HepG2 (cell line): ENCODE results near the gene PPP2R2C. TPM values are rescaled to one million over a fixed set of nuclear protein-coding genes. Genes with fewer than 3 reads are reported as not detected.

Experiments used
- ATAC-seq: fragments of 200-7000 bp; cut with Tn5 transposase; 3 replicates; pipeline ENCODE4 v1.9.1; 2020; ENCODE audit warnings: mild to moderate bottlenecking, moderate library complexity
- BruUV-seq: library from RNA; stranded (reverse); fragments of 400-500 nt; replicated peaks from 2 replicates; lab custom pipeline; 2021; lab: Mats Ljungman, UMichigan
- CTCF ChIA-PET: fragments of 300-600 bp; formaldehyde crosslinking; extraction: SDS; loops from one replicate; lab custom pipeline; 2021; ENCODE audit warnings: low total read pairs, inconsistent platforms, low intra/inter-chr PET ratio; lab: Yijun Ruan, JAX
- POLR2A ChIA-PET: fragments of 350-600 bp; sonication (Branson Sonifier 250); formaldehyde crosslinking; loops from one replicate; lab custom pipeline; 2020; ENCODE audit warnings: antibody characterized with exemption, inconsistent platforms; lab: Yijun Ruan, JAX
- DNase-seq: peaks from one replicate; pipeline ENCODE4 v3.0.0-alpha.2; 2015; ENCODE audit warnings: low spot score
- FAIRE-seq: peaks from 3 replicates; lab custom pipeline; 2011; peaks lifted over from hg19 to GRCh38; lab: Jason Lieb, UNC
- H2AFZ ChIP-seq: one replicate; pipeline ENCODE4 v1.6.1; 2011; ENCODE audit warnings: low read length, inconsistent platforms
- H3K27ac ChIP-seq: fragments of 300-600 bp; 3 replicates; pipeline ENCODE4 v1.8.0; 2011; ENCODE audit warnings: mixed run types, mild to moderate bottlenecking, mixed read lengths, low read length, inconsistent platforms; ENCODE audit not compliant: insufficient read depth; ENCODE audit errors: extremely low read length
- H3K27me3 ChIP-seq, 2 experiments: fragments of 200-600 bp in 1 of 2; 2 replicates in 1 of 2; 3 replicates in 1 of 2; pipeline versions ENCODE4 v1.6.0 to v1.8.0; 2011; ENCODE audit warnings: low read length in 2 of 2, mild to moderate bottlenecking in 2 of 2, moderate library complexity in 2 of 2, inconsistent platforms in 1 of 2; ENCODE audit not compliant: insufficient read depth in 2 of 2, control insufficient read depth in 1 of 2
- H3K36me3 ChIP-seq, 2 experiments: fragments of 200-600 bp in 1 of 2; replicated peaks in 1 of 2; 2 replicates in 1 of 2; 3 replicates in 1 of 2; pipeline versions ENCODE4 v1.5.1 to v1.8.0; 2011; ENCODE audit warnings: low read length in 2 of 2, inconsistent platforms in 1 of 2; ENCODE audit not compliant: insufficient read depth in 2 of 2, control insufficient read depth in 1 of 2
- H3K4me1 ChIP-seq: 2 replicates; pipeline ENCODE4 v1.5.1; 2012; ENCODE audit warnings: low read length, inconsistent platforms; ENCODE audit not compliant: insufficient read depth
- H3K4me2 ChIP-seq: 2 replicates; pipeline ENCODE4 v1.6.0; 2011; ENCODE audit warnings: low read depth, low read length, inconsistent platforms
- H3K4me3 ChIP-seq, 3 experiments: fragments of 200-600 bp in 1 of 3; sonication (generic), shearing (Covaris generic) in 1 of 3; replicated peaks in 1 of 3; 2 replicates each; pipeline ENCODE4 v1.5.1; 2011 to 2016; ENCODE audit warnings: low read length in 3 of 3, inconsistent platforms in 2 of 3, low read depth in 2 of 3, mild to moderate bottlenecking in 2 of 3, control low read depth in 1 of 3, mixed read lengths in 1 of 3; ENCODE audit not compliant: insufficient read depth in 1 of 3
- H3K79me2 ChIP-seq: one replicate; pipeline ENCODE4 v1.6.1; 2011; ENCODE audit warnings: low read length, inconsistent platforms; ENCODE audit not compliant: insufficient read depth
- H3K9ac ChIP-seq: 2 replicates; pipeline ENCODE4 v1.6.0; 2011; ENCODE audit warnings: mild to moderate bottlenecking, low read depth, low read length, inconsistent platforms; ENCODE audit not compliant: insufficient read depth
- H3K9me3 ChIP-seq: 2 replicates; pipeline ENCODE4 v1.5.1; 2012; ENCODE audit warnings: mild to moderate bottlenecking, low read length
- H4K20me1 ChIP-seq: 2 replicates; pipeline ENCODE4 v1.6.0; 2011; ENCODE audit warnings: inconsistent platforms, mild to moderate bottlenecking, low read length, moderate library complexity; ENCODE audit not compliant: insufficient read depth
- FOSL1 ChIP-seq: sonication (generic); formaldehyde crosslinking; IDR thresholded peaks from 2 replicates; pipeline ENCODE4 v1.9.0; 2021; ENCODE audit warnings: missing genetic modification reagents, borderline replicate concordance
- KDM1A ChIP-seq: IDR thresholded peaks from 2 replicates; pipeline ENCODE4 v1.6.1; 2016; ENCODE audit warnings: missing compliant biosample characterization
- MIXL1 ChIP-seq: IDR thresholded peaks from 2 replicates; pipeline ENCODE4 v1.6.1; 2016
- MYNN ChIP-seq: sonication (generic); formaldehyde crosslinking; IDR thresholded peaks from 2 replicates; pipeline ENCODE4 v1.4.0; 2020; ENCODE audit warnings: mild to moderate bottlenecking, low read depth, missing genetic modification reagents
- RFXANK ChIP-seq: IDR thresholded peaks from 2 replicates; pipeline ENCODE4 v1.6.1; 2016
- SNAPC2 ChIP-seq: sonication (generic); formaldehyde crosslinking; IDR thresholded peaks from 2 replicates; pipeline ENCODE4 v1.8.1; 2022; ENCODE audit warnings: mild to moderate bottlenecking, missing genetic modification reagents
- TFDP1 ChIP-seq: IDR thresholded peaks from 2 replicates; pipeline ENCODE4 v1.6.1; 2016; ENCODE audit warnings: missing compliant biosample characterization, missing genetic modification reagents, borderline replicate concordance
- THAP8 ChIP-seq: sonication (generic); formaldehyde crosslinking; IDR thresholded peaks from 2 replicates; pipeline ENCODE4 v1.5.1; 2020; ENCODE audit warnings: missing genetic modification reagents, mild to moderate bottlenecking, borderline replicate concordance
- ZFP1 ChIP-seq: IDR thresholded peaks from 2 replicates; pipeline ENCODE4 v1.6.1; 2016
- ZKSCAN5 ChIP-seq: sonication (generic); formaldehyde crosslinking; IDR thresholded peaks from 2 replicates; pipeline ENCODE4 v1.5.1; 2020; ENCODE audit warnings: mild to moderate bottlenecking, missing genetic modification reagents
- ZNF10 ChIP-seq: sonication (generic); formaldehyde crosslinking; IDR thresholded peaks from 2 replicates; pipeline ENCODE4 v1.4.0; 2020; ENCODE audit warnings: mild to moderate bottlenecking, low read depth, missing genetic modification reagents, borderline replicate concordance
- ZNF333 ChIP-seq: sonication (generic); formaldehyde crosslinking; IDR thresholded peaks from 2 replicates; pipeline ENCODE4 v1.4.0; 2020; ENCODE audit warnings: mild to moderate bottlenecking, missing genetic modification reagents, borderline replicate concordance
- WGBS: methylation state at CpG from one replicate; pipeline ENCODE4 v1.1.6; 2017; ENCODE audit warnings: low lambda C conversion rate; 5-methylcytosine and 5-hydroxymethylcytosine counted together
- in situ Hi-C: cut with HindIII; loops from 2 replicates; pipeline ENCODE4 v1.10.0; 2017; ENCODE audit warnings: low pct_unique_long_range_greater_than_20kb; ENCODE audit not compliant: extremely low pct_ligation_motif_present
- intact Hi-C: fragments of 100-400 bp; cut with micrococcal nuclease; formaldehyde crosslinking; loops from one replicate; pipeline ENCODE4 v1.10.0; 2022; ENCODE audit not compliant: unreplicated experiment
- polyA plus RNA-seq, 8 experiments: library from polyadenylated mRNA; depleted of rRNA in 3 of 8; stranded (reverse) in 7 of 8; unstranded in 1 of 8; fragments of >200 nt; fragmentation: Illumina TruSeq in 4 of 8; extraction: Trizol in 4 of 8; gene quantifications; 2 replicates each; pipeline versions ENCODE4 v1.2.1 to v1.2.3, GENCODE V29; 2011 to 2016; ENCODE audit warnings: low read depth in 4 of 8, missing spikeins in 1 of 8, mixed read lengths in 1 of 8; ENCODE audit not compliant: insufficient read depth in 1 of 8
- total RNA-seq, 5 experiments: library from RNA; depleted of rRNA; stranded (reverse); fragments of >200 nt; fragmentation: Illumina TruSeq; extraction: Trizol; gene quantifications; 2 replicates each; pipeline ENCODE4 v1.2.3, GENCODE V29; 2016; ENCODE audit warnings: low read depth in 1 of 5
- TF ChIP-seq, protein P1 (sequence below): sonication (generic); formaldehyde crosslinking; IDR thresholded peaks from 2 replicates; pipeline ENCODE4 v1.5.1; 2020; ENCODE audit warnings: mild to moderate bottlenecking, missing genetic modification reagents, moderate library complexity
- TF ChIP-seq, protein P2 (sequence below), 2 experiments: sonication (generic) in 1 of 2; formaldehyde crosslinking in 1 of 2; IDR thresholded peaks; 2 replicates each; pipeline versions ENCODE4 v1.6.1 to v1.9.0; 2014 to 2022; ENCODE audit warnings: antibody characterized with exemption in 1 of 2, borderline replicate concordance in 1 of 2, inconsistent platforms in 1 of 2, low read depth in 1 of 2, missing genetic modification reagents in 1 of 2

The PPP2R2C gene
- total and polyA plus RNA-seq, 2 of the 13 experiments (the other 11 are each of a cell fraction or from before 2014, with no cell fraction given) = 0.60 to 8.6 TPM

DNA sequence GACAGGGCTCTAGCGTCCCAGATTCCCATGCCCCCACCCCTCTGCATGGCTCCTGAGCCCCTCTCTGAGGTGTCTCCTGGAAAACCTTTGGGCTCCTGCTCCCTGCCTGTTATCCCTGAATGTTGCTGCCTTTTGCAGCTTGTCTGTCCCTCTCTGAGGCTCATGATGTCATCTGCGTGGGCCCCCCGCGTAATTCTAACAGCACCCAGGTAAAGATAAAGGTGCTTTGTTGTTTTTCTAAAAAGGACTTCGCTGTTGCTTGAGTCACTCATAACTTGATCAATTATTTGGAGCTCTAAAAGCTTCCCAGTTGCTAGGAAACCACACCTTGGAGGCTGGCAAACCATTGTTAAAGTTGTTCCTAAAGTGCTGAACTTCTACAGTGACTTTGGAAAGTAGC, 166.1 kb downstream of the PPP2R2C start:
- WGBS = 89% methylated on average over 4 of the region's 5 CpGs
- Histone ChIP-seq H3K4me1 (peaks cover 43% of the 10 kb centered on the region), H3K27me3 (no peaks in the 10 kb centered on the region), H3K4me3 (no peak overlapping the region), H3K79me2 (no peaks in the 10 kb centered on the region), H3K36me3 (peaks cover 16 to 26% of the 10 kb centered on the region in 2 experiments), H3K9me3 (no peaks in the 10 kb centered on the region), H3K9ac (no peak overlapping the region), H4K20me1 (no peaks in the 10 kb centered on the region), H3K4me2 (no peak overlapping the region; the same call in 1 of the 2 replicates), H2AFZ (no peak overlapping the region), H3K27ac (no peak overlapping the region)
- CTCF ChIA-PET = no interaction called here
- in situ Hi-C loops (no loop called here), intact Hi-C loops (no loop called here)
- POLR2A ChIA-PET = interaction anchor here (4.4 kb wide), 1 partner anchor 35 kb away, joined by 41 read pairs; the partner anchor contains the start of gene WFS1
- ATAC-seq (no peak), DNase-seq (no peak), FAIRE-seq (no peak)
- BruUV-seq = no TSS peak
- no peak for TF ChIP-seq ZFP1 (CRISPR knock-in tag)
- no peak for TF ChIP-seq ZKSCAN5 (CRISPR knock-in tag)
- no peak for TF ChIP-seq MIXL1 (CRISPR knock-in tag)
- TF ChIP-seq, protein P1, sequence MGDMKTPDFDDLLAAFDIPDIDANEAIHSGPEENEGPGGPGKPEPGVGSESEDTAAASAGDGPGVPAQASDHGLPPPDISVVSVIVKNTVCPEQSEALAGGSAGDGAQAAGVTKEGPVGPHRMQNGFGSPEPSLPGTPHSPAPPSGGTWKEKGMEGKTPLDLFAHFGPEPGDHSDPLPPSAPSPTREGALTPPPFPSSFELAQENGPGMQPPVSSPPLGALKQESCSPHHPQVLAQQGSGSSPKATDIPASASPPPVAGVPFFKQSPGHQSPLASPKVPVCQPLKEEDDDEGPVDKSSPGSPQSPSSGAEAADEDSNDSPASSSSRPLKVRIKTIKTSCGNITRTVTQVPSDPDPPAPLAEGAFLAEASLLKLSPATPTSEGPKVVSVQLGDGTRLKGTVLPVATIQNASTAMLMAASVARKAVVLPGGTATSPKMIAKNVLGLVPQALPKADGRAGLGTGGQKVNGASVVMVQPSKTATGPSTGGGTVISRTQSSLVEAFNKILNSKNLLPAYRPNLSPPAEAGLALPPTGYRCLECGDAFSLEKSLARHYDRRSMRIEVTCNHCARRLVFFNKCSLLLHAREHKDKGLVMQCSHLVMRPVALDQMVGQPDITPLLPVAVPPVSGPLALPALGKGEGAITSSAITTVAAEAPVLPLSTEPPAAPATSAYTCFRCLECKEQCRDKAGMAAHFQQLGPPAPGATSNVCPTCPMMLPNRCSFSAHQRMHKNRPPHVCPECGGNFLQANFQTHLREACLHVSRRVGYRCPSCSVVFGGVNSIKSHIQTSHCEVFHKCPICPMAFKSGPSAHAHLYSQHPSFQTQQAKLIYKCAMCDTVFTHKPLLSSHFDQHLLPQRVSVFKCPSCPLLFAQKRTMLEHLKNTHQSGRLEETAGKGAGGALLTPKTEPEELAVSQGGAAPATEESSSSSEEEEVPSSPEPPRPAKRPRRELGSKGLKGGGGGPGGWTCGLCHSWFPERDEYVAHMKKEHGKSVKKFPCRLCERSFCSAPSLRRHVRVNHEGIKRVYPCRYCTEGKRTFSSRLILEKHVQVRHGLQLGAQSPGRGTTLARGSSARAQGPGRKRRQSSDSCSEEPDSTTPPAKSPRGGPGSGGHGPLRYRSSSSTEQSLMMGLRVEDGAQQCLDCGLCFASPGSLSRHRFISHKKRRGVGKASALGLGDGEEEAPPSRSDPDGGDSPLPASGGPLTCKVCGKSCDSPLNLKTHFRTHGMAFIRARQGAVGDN (CRISPR knock-in tag) = no peak
- TF ChIP-seq, protein P2, sequence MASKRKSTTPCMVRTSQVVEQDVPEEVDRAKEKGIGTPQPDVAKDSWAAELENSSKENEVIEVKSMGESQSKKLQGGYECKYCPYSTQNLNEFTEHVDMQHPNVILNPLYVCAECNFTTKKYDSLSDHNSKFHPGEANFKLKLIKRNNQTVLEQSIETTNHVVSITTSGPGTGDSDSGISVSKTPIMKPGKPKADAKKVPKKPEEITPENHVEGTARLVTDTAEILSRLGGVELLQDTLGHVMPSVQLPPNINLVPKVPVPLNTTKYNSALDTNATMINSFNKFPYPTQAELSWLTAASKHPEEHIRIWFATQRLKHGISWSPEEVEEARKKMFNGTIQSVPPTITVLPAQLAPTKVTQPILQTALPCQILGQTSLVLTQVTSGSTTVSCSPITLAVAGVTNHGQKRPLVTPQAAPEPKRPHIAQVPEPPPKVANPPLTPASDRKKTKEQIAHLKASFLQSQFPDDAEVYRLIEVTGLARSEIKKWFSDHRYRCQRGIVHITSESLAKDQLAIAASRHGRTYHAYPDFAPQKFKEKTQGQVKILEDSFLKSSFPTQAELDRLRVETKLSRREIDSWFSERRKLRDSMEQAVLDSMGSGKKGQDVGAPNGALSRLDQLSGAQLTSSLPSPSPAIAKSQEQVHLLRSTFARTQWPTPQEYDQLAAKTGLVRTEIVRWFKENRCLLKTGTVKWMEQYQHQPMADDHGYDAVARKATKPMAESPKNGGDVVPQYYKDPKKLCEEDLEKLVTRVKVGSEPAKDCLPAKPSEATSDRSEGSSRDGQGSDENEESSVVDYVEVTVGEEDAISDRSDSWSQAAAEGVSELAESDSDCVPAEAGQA (IDR thresholded peaks at IDR 0.05; ENCODE audit: low read depth) = no peak
- TF ChIP-seq, protein P2 (CRISPR knock-in tag; IDR thresholded peaks at IDR 0.05; ENCODE audit: borderline replicate concordance) = no peak
- TF ChIP-seq KDM1A (CRISPR knock-in tag) = no peak
- no peak for TF ChIP-seq RFXANK
- TF ChIP-seq ZNF333 (CRISPR knock-in tag) = no peak
- no peak for TF ChIP-seq FOSL1 (CRISPR knock-in tag)
- TF ChIP-seq THAP8 (CRISPR knock-in tag) = no peak
- no peak for TF ChIP-seq SNAPC2 (CRISPR knock-in tag)
- no peak for TF ChIP-seq TFDP1 (CRISPR knock-in tag)
- TF ChIP-seq MYNN (CRISPR knock-in tag) = no peak
- TF ChIP-seq ZNF10 = no peak
